ENCODE measurements around the gene HPS1.

GRCh38 chr10:98415731-98416119, 31.0 kb downstream of the HPS1 start:
- no peak for TF ChIP-seq EZH2 (IDR thresholded peaks at IDR 0.05; ENCODE audit: borderline replicate concordance, low read depth, low read length, severe bottlenecking)
- TF ChIP-seq, protein P1, sequence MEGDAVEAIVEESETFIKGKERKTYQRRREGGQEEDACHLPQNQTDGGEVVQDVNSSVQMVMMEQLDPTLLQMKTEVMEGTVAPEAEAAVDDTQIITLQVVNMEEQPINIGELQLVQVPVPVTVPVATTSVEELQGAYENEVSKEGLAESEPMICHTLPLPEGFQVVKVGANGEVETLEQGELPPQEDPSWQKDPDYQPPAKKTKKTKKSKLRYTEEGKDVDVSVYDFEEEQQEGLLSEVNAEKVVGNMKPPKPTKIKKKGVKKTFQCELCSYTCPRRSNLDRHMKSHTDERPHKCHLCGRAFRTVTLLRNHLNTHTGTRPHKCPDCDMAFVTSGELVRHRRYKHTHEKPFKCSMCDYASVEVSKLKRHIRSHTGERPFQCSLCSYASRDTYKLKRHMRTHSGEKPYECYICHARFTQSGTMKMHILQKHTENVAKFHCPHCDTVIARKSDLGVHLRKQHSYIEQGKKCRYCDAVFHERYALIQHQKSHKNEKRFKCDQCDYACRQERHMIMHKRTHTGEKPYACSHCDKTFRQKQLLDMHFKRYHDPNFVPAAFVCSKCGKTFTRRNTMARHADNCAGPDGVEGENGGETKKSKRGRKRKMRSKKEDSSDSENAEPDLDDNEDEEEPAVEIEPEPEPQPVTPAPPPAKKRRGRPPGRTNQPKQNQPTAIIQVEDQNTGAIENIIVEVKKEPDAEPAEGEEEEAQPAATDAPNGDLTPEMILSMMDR (IDR thresholded peaks at IDR 0.05; ENCODE audit: extremely low read depth in 1 of 2, insufficient read depth in 1 of 2, low read depth in 1 of 2, low read length in 2 of 2) = no peak
- no peak for TF ChIP-seq POLR2A (IDR thresholded peaks at IDR 0.05; ENCODE audit: low read depth, low read length)
- TF ChIP-seq, protein P2, sequence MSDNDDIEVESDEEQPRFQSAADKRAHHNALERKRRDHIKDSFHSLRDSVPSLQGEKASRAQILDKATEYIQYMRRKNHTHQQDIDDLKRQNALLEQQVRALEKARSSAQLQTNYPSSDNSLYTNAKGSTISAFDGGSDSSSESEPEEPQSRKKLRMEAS (IDR thresholded peaks at IDR 0.05; ENCODE audit: insufficient read depth, insufficient read length) = no peak

All from endothelial cell of umbilical vein (primary cell).